ENCODE results near the gene FGF12.

The FGF12 gene

GRCh38 chr3:192258721-192259120 lies 468.6 kb downstream of the FGF12 start:
- no peak for DNase-seq (ENCODE audit: low read depth)

GRCh38 chr3:192255839-192256238 lies 471.5 kb downstream of the FGF12 start:
- no peak for DNase-seq (ENCODE audit: low read depth)

GRCh38 chr3:192253138-192253887 lies 474.0 kb downstream of the FGF12 start:
- DNase-seq (ENCODE audit: low read depth): no peak

GRCh38 chr3:192249516-192249915 lies 477.8 kb downstream of the FGF12 start:
- no peak for DNase-seq (ENCODE audit: low read depth)

GRCh38 chr3:192246847-192247559 lies 480.3 kb downstream of the FGF12 start:
- no peak for DNase-seq (ENCODE audit: low read depth)

- DNase-seq (ENCODE audit: low read depth): no peak
Observed at GRCh38 chr3:192244591-192244990, 482.8 kb downstream of the FGF12 start.

- DNase-seq (ENCODE audit: low read depth): no peak
Observed at GRCh38 chr3:192239956-192240355, 487.4 kb downstream of the FGF12 start.

- no peak for DNase-seq (ENCODE audit: low read depth)
Observed at GRCh38 chr3:192237992-192238608, 489.2 kb downstream of the FGF12 start.

- no peak for DNase-seq (ENCODE audit: low read depth)
Observed at GRCh38 chr3:192229866-192230265, 497.5 kb downstream of the FGF12 start.

GRCh38 chr3:192224634-192225155 lies 502.6 kb downstream of the FGF12 start:
- DNase-seq (ENCODE audit: low read depth): no peak

GRCh38 chr3:192223815-192224214 lies 503.5 kb downstream of the FGF12 start:
- no peak for DNase-seq (ENCODE audit: low read depth)

- DNase-seq (ENCODE audit: low read depth): no peak
Observed at GRCh38 chr3:192220915-192221314, 506.4 kb downstream of the FGF12 start.

GRCh38 chr3:192219926-192220325 lies 507.4 kb downstream of the FGF12 start:
- DNase-seq (ENCODE audit: low read depth): no peak

GRCh38 chr3:192216067-192216466 lies 511.3 kb downstream of the FGF12 start:
- DNase-seq (ENCODE audit: low read depth): no peak

GRCh38 chr3:192212979-192213378 lies 514.4 kb downstream of the FGF12 start:
- DNase-seq (ENCODE audit: low read depth): no peak

- no peak for DNase-seq (ENCODE audit: low read depth)
Observed at GRCh38 chr3:192212335-192212734, 515.0 kb downstream of the FGF12 start.

GRCh38 chr3:192207651-192208050 lies 519.7 kb downstream of the FGF12 start:
- no peak for DNase-seq (ENCODE audit: low read depth)

- no peak for DNase-seq (ENCODE audit: low read depth)
Observed at GRCh38 chr3:192207239-192207638, 520.1 kb downstream of the FGF12 start.

GRCh38 chr3:192194085-192194484 lies 533.3 kb downstream of the FGF12 start:
- DNase-seq (ENCODE audit: low read depth): no peak

GRCh38 chr3:192188218-192188835 lies 539.0 kb downstream of the FGF12 start:
- no peak for DNase-seq (ENCODE audit: low read depth)

- no peak for DNase-seq (ENCODE audit: low read depth)
Observed at GRCh38 chr3:192187485-192188051, 539.8 kb downstream of the FGF12 start.

GRCh38 chr3:192186498-192186897 lies 540.8 kb downstream of the FGF12 start:
- no peak for DNase-seq (ENCODE audit: low read depth)

All from stimulated activated CD8-positive, alpha-beta memory T cell treated with anti-CD3 and anti-CD28 coated beads, Interleukin-12 subunit alpha, Interleukin-12 subunit beta, amount 100 ng/mL, for 4 hours (primary cell).